Stomach (tissue), 4 donors: Measurements from ENCODE around the gene DCLK1.

Source experiments
- EP300 ChIP-seq: sonication (generic); formaldehyde crosslinking; IDR thresholded peaks from one replicate; pipeline ENCODE4 v1.6.1; 2017; ENCODE audit warnings: antibody characterized with exemption
- POLR2AphosphoS5 ChIP-seq, 3 donors: sonication (generic); formaldehyde crosslinking; IDR thresholded peaks; one replicate each; pipeline ENCODE4 v1.6.1; 2016; ENCODE audit warnings: antibody characterized with exemption in 3 of 3
- TF ChIP-seq, protein P1 (sequence below), 7 experiments: fragments of 450-650 bp in 4 of 7; fragments of 200-600 bp in 3 of 7; sonication (generic) in 3 of 7; IDR thresholded peaks; one replicate each; pipeline ENCODE4 v1.5.1; 2016 to 2019; ENCODE audit warnings: antibody characterized with exemption in 7 of 7, control low read depth in 2 of 7, mild to moderate bottlenecking in 1 of 7

- TF ChIP-seq POLR2AphosphoS5 (IDR thresholded peaks at IDR 0.05) (no peak), EP300 (no peak)
- TF ChIP-seq, protein P1, sequence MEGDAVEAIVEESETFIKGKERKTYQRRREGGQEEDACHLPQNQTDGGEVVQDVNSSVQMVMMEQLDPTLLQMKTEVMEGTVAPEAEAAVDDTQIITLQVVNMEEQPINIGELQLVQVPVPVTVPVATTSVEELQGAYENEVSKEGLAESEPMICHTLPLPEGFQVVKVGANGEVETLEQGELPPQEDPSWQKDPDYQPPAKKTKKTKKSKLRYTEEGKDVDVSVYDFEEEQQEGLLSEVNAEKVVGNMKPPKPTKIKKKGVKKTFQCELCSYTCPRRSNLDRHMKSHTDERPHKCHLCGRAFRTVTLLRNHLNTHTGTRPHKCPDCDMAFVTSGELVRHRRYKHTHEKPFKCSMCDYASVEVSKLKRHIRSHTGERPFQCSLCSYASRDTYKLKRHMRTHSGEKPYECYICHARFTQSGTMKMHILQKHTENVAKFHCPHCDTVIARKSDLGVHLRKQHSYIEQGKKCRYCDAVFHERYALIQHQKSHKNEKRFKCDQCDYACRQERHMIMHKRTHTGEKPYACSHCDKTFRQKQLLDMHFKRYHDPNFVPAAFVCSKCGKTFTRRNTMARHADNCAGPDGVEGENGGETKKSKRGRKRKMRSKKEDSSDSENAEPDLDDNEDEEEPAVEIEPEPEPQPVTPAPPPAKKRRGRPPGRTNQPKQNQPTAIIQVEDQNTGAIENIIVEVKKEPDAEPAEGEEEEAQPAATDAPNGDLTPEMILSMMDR (IDR thresholded peaks at IDR 0.05): no peak
These were observed 62.6 kb downstream of the DCLK1 start for GRCh38 chr13:36068566-36068965.
